ENCODE results near the gene IFNA1.
"Not testable (repeated sequence)": the region's sequence is repeated elsewhere in the genome, so short reads cannot be mapped to it uniquely, and the experiment has no call there.

Gene IFNA1

DNA sequence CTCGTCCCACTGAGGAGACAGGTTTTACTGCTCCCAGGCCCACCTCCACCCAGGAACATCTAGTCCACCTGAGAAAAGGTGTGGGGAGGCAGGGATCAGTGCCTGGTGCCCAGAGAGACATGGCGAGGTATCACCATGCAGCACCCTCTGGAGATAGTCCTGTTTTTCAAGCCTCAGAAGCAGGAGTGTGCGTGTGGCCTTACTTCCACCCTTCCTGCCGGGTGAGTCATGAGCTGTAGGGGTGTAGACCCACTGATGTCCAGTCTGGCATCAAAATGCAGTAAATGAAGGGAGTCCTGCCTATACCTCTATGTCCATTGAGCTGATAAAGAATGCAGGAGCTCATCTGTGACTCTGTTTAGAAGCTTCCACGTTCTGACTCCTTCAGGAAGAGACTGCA, 9.1 kb downstream of the IFNA1 start:
- not testable (repeated sequence) for DNase-seq

DNA sequence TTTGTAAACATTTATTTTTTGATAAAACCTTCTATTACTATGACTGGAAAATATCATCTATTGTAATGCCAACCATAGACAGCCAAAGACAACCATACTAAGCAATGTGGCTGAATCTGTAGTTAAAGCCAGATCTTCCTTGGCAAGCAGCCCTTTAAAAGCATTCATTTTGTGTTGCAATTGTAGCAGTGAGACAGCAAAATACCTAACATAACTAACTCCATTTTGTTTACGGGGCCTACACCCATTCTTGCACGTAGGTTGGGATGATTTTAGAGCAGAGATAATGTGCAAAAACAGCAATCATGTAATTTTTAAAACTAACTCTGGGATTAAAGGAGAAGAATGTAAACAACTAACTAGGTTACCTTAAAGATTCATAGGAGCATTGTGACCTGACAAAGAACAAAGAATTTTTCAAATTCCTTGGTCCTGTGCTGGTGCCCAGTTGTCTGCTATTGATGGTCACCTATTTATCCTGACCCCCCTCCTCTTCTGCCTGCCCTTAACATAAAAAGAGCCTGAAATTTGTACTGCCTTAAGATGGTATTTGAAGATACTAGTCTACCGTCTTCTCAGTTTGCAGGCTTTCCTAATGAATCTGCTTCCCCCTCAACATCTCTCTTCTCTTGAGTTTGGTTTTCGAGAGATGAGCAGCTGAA, 10.6 kb downstream of the IFNA1 start:
- DNase-seq, result no peak

DNA sequence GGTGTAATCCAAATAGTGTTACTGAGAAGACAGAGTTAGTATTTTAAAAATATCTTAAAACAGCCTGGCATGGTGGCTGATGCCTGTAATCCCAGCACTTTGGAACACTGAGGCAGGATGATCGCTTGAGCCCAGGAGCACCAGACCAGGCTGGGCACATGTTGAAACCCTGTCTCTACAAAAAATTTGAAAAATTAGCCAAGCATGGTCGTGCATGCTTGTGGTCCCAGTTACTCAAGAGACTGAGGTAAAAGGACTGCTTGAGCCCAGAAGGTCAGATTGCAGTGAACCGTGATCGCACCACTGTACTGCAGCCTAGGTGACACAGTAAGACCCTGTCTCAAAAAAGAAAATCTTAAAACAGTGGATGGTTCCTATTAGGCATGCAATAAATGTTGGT, 12.4 kb downstream of the IFNA1 start:
- no peak for DNase-seq

DNA sequence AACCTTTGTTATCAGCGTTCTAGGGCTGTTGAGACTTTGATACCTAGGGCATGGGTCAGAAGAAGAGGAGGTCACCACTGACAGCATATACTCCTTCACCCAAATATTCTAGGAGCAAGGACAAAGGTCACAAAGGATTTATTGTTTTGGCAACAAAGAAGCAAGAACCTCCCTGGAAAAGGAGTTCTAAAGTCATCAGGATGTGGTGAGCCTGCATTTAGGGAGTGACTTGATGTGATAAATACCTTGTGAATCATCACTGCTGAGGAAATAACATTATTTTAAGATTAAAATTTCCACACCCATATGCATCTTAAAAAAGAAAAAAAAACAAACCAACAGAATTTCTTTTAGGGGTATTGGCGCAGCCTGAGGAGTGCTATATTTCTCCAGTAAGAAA, 13.9 kb downstream of the IFNA1 start:
- DNase-seq, result no peak

DNA sequence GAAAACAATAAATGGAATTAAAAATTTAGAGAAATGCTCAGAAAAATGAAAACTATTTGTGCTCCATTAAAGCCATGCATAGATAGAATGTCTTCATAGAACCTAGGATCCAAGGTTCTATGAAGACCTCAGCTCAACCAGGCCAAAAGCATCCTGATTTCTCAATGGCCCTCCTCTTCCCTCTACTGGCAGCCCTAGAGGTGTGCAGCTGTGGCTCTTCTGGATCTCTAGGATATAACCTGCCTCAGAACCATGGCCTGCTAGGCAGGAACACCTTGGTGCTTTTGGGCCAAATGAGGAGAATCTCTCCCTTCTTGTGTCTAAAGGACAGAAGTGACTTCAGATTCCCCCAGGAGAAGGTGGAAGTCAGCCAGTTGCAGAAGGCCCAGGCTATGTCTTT, 15.1 kb downstream of the IFNA1 start:
- peak; percentile 19 for DNase-seq

GRCh38 chr9:21461377-21461776, 21.1 kb downstream of the IFNA1 start:
- no peak for DNase-seq

- no peak for DNase-seq
Measured at GRCh38 chr9:21465138-21465537, 24.9 kb downstream of the IFNA1 start.

DNA sequence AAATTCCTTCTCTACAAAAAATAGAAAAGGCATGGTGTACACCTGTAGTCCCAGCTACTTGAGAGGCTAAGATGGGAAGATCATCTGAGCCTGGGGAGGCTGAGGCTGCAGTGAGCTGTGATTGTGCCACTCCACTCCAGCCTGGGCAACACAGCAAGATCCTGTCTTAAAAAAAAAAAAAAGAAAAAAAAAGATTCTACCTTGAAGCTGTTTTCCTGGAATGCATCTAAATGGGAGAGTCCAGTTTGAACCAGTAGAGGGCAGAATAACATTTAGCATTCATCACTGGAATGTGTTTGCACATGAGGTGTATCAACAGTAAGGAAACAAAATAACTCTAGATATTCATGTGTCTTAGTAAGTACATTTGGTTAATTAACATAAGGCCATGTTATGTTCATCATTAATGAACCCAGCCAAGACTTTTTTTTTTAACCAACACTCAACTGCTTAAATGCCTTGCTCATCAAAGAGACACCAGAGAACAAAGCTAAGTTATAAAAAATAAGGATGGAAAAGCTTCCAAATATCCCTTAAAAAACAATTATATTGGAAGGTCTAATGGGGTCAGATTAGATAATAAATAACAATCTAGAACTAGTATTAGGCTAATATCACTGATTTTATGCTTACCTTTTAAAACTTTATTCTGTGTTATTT, 25.8 kb downstream of the IFNA1 start:
- peak; percentile 12 for DNase-seq

DNA sequence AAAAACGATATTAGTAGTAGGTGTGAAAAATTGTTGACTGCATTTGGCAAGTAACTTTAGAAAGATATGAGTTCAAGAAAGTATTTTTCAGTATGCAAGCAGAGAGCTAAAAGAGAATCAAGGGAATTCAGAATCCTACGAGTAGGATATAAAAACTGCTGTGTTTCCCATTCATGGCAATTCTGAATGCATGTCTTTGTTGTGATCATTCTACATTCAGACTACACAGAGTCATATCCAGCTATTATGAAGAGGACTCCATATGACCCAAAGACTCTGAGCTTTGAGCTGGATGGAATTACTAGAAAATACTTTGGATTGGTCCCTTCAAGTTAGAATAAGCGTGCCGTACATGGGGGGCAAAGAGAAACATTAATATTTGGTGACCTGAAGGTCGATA, 29.9 kb downstream of the IFNA1 start:
- no peak for DNase-seq

- DNase-seq, result no peak
Measured at GRCh38 chr9:21473236-21473635, 33.0 kb downstream of the IFNA1 start.

DNA sequence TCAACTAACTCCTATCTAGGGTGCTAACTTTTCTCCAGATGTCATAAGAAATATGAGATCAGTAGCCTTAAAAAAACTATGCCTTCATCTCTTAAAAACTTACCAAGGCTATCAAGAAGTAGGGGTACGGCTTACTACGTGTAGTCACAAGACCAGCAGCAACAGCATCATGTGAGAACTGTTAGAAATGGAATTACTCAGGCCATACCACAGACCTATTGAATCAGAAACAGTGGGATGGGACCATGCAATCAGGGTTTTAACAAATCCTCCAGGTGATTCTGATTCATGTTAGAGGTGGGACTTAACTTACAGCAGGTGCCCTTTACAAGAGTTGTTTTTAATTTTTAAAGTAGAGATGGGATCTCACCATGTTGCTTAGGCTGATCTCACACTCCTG, 37.2 kb downstream of the IFNA1 start:
- DNase-seq, result no peak

- DNase-seq, result no peak
Measured at GRCh38 chr9:21479152-21479702, 39.0 kb downstream of the IFNA1 start.

GRCh38 chr9:21481470-21482056, 41.3 kb downstream of the IFNA1 start:
- DNase-seq, result no peak

DNA sequence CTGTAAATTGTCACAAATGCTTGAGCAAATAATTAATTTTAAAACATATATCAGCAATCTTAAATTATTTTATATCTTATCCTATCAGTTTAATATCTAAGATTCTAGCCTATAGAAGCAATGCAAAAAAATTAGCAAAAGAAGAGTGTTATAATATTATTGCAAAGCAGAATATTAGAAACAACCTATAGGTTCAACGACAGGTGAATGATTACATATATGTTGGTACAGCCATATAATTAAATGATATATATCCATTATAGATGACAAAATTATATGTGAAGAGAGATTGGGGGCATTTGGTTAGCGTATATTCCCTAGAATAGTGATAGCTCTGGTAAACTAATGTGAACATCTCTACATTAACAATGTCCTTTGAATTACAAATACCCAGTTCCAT, 42.0 kb downstream of the IFNA1 start, which contains the start of gene IFNE:
Gene IFNE (minus strand): TSS at position 101 of the 400 bp plus-strand sequence. CDS start 619 bp downstream, outside the sequence.
- no peak for DNase-seq

Measured in NCI-H1092 treated with DMSO at 0.1 percent for 48 hours (cell line).